HG02884 (cell line): ENCODE results near the gene KIAA0232.
"Not testable (repeated sequence)": the region's sequence is repeated elsewhere in the genome, so short reads cannot be mapped to it uniquely, and the experiment has no call there.

Source experiments
- ATAC-seq: cut with Tn5 transposase; IDR thresholded peaks from one replicate; pipeline ENCODE4 v1.9.1; 2021; ENCODE audit warnings: mild to moderate bottlenecking, moderate library complexity; ENCODE audit not compliant: unreplicated experiment

KIAA0232 gene

DNA sequence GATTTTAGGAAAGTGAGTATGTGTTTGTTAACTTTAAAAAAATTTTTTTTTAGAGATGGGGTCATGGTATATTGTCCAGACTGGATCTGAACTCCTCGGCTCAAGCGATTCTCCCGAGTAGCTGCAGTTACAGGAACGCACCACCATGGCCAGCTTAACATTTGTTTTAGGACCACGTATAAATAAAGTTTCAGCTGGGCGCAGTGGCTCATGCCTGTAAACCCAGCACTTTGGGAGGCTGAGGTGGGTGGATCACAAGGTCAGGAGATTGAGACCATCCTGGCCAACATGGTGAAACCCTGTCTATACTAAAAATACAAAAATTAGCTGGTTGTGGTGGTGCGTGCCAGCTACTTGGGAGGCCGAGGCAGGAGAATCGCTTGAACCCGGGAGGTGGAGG is 129.4 kb downstream of the KIAA0232 start:
- not testable (repeated sequence) for ATAC-seq

DNA sequence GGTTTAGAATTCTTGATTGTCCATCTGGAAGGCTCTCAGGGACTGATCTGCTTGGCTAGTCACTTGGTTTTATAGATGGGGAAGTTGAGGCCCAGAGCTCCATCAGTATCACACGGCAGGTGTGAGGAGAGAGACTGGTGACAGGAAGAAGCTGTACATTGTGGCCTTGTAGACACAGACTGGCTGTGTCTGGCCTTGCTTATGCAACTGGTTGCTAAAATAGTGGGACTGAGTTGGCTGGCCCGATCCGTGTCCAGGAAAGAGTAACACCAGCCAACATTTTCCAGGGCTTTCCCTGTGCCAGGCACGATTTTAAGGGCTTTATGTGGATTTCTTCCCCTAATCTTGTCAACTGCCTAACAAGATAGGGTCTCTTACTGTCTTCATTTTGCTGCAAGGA is 129.9 kb downstream of the KIAA0232 start:
- ATAC-seq: no peak

DNA sequence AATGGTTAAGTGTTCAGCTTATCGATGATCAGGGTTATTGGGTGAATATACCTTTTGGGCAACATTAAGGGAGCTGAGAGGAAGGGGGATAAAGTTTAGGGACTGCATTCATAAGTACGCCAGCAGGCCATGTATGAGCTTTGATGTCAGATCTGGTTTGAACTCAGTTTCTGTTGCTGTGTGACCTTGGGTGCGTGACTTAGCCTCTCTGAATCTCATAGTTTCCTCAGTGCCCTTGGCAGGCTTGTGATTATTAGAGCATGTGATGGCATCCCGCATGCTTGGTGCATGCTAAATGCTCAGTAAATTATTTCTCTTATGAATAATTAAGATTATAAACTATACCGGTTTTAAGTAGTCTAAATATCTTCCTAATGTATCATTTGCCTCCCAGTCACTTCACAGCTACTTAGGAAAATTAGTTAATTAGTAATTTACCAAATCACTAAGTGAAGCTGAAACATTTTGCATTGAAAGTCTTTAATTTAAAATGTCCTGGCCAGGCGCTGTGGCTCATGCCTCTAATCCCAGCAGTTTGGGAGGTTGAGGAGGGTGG is 130.9 kb downstream of the KIAA0232 start:
- ATAC-seq: no peak

DNA sequence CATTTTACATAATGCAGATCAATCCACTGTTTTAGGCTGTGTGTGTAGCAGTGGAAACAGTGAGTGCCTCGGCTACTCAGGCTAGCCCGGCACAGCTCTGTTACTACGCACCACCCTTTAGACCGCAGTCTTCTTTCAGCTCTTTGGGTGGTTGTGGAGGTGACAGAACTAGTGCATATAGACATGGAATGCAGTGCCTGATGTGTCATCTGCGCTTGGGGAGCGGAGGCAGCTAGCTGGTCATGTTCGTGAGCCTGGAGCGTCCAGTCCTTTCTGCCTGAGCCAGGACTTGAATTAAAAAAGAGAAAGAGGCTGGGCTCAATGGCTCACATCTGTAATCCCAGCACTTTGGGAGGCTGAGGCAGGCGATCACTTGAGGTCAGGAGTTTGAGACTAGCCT is 131.9 kb downstream of the KIAA0232 start:
- no peak for ATAC-seq

DNA sequence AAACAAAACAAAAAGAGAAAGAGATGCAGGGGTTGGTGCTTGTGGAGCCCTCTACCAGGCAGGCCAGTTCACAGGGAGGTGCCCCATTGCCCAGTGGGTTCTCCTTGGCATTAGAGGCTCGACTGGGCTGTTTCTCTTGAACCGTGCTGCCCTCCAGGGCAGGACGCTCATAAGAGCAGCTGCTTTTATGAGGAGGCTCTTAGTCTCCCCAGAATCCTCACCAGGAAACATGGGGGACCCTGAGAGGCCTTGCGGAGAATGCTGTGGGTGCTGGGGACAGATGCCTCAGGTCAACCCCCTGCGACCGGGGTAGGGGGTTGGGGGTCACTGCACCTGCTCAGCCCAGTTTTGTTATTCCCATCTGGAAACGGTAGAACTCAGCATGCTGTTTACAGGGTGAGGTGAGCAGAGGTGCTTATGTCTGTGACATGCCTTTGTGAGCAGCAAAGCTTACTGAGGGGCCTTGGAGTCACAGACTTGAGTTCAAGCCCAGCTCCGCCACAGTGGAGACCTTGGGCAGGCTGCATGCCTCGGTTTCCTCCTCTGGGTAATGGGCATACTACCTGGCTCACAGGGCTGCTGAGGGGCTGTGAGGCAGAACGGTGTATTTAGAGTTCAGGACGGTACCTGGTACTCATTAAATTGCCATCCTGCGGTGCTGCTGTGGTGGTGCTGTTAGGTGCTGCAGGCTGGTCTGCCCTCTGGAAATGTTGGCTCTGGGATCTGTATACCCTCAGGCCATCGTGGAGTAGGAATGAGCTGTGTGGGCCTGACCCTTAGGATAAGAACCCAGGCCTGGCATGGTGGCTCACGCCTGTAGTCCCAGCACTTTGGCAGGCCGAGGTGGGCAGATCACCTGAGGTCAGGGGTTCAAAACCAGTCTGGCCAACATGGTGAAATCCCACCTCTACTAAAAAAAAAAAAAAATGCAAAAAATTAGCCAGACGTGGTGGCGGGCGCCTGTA is 132.8 kb downstream of the KIAA0232 start:
- ATAC-seq: no peak

DNA sequence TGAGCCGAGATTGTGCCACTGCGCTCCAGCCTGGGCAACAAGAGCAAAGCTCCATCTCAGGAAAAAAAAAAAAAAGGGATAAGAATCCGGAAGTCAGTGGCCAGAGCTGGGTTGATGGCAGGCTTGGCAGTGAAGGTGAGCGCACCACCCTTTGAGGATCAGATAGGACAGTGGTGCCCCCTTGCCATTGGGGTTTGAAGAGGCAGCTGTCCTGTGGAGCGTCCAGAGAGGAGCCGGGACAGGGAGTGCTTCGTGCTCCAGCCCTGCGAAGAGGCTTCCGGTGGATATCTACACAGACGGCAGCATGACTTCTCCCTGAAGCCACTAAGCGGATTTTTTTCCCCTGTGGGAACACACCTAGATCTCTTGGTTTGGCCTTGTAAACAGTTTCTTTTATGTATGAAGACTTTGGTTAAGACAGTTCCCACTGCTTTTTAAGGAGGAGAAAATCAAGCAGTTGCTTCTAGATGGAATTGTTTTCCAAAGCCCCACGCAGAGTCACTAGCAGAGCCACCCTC is 133.6 kb downstream of the KIAA0232 start:
- ATAC-seq: no peak

DNA sequence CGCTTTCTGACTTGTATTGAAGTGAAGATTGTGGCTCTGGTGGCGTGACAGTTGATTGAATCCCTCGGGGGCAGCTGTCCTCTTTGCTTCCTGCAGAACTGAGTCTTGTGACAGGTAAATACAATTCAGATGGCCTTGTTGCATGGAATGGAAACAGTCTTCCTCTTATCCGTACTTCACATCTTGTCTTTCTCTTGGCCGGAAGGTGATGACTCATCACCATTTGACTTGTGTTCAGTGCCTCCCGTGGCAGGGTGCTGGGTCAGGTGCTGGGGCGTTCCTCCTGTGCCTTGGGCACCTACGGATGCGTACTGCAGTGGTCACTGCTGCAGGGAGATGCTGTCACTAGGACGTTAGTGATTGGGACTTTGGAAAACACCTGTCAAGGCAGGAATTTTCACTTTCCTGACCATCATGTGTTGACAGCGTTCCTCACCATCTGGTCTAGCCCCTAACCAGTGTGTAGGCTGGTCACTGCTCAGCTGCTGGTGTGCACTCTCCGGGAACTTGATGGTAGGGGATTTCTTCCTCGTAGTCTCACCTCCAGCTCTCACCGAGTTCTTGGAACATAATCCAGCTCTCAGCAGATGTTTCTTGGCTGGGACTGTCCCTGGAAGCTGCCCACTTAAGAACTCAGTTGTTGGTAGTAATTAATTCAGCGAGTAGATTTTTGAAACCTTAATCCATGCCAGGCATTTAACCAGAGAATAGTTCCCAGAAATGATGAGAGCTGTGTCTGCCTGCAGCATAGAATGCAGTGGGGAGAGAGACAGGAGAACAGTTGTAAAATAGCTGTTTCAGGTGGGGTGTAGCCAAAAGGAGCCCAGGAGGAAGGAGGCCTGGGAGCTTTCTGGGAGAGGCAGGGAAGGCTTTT is 134.3 kb downstream of the KIAA0232 start:
- no peak for ATAC-seq

DNA sequence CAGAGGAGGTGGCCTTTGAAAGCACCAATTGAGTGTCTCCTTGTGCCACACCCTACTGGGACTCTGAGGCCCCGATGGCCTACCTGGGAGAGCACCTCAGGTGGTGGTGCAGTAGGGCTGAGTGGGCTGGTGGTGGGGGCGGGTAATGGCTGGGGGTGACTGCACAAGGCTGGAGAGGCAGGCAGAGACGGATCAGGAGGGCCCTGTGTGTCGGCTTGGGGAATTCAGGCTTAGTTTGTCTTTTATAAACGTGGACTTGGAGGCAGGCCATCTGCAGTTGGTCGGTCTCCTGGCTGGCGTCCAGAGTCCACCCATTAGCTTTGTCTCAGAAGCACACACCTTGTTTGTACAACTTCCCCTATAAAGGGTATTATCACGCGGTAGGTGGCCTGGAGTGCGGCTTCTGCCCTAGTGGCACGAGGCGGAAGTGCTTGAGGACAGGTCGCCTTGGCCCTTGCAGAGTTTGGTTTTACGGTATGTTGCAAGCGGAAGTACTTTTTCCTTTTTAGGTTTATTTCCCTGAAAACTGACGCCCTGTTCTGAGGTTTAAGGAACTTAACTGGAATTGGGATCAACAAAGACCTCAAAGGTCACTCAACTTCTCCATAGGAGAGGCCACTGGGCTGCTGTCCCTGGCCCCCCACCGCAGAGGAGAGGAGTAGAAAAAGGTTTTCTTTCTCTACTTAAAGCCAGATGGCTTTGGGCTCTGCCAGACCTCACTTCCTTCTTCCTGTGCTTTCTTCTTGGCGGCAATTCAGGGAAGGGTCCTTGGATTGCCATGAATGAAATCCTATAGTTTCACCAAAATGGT is 135.1 kb downstream of the KIAA0232 start:
- ATAC-seq: peak; percentile 93

DNA sequence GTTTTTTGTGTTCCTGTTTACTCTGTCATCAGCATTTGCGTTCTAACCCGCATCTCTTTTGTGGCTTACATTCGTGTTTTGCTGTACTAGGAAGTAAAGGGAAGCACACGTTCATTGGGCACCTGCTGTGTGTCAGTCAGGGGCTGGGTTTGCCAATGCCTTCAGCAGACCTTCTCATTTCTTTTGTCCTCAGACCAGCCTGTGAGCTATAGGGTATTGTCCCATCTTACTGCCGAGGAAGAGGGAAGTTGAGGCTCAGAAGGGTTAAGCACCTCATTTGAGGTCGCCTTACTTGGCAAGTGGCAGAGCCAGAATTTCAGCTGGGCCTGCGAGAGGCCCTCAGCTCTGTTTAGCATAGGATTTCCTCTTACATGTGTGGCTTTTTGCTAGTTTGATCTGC is 135.8 kb downstream of the KIAA0232 start:
- ATAC-seq: no peak

DNA sequence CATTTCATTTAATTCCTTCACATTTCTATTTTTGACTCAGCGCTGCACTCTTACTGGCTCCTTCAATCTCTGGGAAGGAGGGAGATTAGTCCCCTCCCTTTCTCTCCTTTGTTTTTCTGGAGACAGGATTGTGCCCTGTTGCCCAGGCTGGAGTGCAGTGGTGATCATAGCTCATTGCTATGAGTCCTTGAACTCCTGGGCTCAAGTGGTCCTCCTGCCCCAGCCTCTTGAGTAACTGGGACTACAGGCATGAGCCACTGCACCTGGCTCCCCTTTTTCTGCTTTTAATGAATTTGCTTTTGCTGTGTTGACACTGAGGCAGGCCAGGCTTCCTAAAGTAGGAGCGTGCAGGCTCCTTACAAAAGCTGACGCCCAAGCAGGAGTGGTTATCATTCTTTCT is 137.6 kb downstream of the KIAA0232 start:
- ATAC-seq: no peak

DNA sequence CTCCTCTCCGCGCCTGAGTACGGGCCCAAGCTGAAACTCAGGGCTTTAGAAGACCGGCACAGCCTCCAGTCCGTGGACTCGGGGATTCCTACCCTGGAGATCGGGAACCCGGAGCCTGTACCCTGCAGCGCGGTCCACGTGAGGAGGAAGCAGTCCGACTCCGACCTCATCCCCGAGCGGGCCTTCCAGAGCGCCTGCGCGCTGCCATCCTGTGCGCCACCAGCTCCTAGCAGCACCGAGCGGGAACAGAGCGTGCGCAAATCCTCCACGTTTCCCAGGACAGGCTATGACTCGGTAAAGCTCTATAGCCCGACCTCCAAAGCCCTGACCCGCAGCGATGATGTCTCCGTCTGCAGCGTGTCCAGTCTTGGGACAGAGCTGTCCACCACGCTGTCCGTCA is 141.0 kb downstream of the KIAA0232 start:
- no peak for ATAC-seq

DNA sequence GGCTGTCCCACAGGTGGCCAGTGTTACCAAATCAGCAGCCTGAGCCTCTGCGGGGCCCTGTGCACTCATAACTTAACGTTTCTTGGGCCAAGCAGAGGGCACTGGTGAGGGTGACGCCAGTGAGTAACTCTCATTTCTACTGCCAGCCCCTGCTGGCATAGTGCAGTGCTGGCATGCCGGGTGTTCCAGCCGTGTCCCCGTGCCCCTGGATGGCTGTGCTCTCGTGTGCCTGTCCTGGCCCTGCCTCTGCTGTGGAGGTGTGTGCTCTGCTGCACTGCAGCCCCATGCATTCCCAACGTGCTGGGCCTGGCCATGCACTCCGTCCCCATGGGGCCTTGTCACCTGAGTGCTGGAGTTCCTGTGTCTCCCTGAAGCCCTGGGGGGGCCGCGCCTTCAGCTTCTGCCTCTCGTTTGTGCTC is 141.8 kb downstream of the KIAA0232 start:
- no peak for ATAC-seq

DNA sequence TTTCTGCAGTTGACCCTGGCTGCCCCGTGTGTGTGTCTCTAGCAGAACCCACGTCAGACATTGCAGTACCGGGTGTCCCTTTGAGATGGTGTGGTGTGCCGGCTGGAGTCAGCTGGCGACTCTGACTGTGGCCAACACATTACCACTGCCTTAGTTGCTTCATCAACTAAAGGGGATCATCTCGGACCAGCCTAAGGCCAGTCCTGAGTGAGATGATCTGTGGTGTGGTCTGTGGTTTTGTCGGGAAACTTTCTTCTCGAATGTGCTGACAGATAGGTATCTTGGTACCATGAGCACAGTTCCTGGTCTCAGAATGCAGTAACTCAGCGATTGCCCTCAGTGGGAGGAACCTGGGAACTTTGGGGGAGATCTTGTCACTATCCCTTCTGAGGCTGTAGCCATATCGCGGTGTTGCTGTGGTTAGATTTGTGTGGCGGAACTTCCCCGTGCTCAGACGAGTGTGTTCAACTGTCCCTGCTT is 142.9 kb downstream of the KIAA0232 start:
- no peak for ATAC-seq

DNA sequence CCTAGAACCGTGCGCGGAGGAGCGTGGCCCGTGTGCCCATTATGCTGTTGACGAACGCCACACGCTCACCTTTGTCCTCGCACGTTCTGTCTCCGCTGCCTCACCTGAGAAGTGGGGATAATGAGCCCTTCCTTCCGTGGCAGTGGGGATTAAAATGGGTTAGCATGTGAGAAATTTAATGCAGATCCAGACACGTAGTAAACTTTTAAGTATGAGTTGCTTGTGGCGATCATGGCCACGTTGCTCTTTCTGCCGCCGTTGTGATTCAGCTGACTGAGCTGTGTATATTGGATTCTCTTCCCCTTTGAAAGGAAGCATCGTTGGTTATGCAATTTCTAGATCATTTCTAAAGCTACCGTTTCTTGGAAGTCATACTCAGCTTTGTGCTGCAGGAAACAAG is 143.6 kb downstream of the KIAA0232 start:
- ATAC-seq: no peak

DNA sequence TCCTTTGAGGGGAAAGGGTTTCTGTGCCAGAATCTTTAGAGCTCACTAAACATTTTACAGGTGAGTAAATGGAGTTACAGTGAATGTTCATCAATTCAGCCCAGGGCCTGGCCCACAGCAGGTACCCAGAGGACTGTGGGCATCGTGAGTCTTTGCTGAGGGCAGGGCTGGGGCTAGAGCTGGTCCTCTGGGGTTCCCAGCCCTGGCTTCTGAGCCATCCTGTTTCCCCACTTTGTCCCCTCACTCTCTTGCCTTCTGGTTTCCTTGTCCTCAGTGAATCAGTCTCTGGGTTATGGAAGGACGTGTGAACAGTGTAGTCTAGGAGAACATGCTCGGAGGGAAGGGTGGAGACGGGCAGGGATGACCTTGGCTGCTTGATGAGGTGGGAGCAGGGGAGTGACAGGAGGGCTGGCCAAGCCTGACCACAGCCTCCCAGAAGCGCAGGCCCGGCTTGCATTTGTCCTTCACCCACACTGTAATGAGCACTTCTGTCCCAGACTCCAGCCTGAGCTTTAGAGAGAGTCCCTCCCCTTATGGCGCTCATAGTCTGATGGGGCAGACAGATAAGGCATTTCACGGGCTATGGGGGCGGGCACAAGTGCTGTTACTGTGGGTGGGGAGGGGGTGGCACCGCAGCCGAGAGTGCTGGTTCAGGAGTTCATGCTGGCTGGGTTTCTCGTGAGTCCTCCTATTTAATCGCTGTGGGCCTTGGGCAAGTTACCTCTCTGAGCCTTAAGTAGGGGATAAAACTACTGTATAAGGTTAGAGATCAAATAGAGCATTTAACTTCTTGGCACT is 144.4 kb downstream of the KIAA0232 start:
- no peak for ATAC-seq

DNA sequence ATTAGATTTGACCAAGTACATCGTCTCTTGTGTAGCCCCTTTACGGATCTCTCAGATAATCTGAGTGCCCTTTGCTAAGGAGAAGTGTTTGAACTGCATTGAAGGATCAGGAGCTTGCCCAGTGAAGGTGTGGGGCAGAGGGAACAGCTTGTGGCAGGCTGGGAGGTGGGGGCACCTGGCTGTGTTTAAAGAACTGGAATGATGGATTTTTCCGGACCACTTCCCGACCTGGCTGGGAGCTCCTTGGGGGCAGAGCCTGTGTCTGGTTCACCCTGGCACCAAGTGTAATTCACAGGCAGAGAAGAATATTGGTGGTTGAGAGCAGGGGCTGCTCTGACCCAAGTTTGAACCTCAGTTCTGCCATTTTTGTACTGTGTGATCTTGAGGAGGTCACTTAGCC is 145.6 kb downstream of the KIAA0232 start:
- ATAC-seq: no peak

DNA sequence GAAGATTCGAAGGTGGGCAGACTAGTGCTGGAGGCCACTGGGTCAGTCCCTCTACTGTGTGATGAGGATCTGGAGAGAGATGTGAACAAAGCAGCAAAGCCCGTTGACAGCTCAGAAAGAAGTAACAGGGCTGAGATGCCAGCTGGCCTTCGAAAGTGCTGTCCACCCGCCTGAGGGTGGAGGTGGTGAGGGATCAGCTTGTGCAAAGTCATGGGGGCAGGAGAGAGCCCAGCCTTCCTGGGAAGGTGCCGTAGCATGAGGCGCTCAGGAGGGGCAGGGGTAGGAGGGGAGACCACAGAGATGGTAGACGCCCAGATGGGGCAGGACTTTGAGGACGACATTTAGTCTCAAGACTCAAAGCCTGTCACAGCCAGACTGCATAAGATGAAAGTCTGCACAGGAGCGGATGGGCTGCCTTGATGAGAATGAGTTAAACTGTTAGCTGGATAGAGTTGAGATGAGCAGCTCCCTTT is 146.8 kb downstream of the KIAA0232 start:
- ATAC-seq: no peak

DNA sequence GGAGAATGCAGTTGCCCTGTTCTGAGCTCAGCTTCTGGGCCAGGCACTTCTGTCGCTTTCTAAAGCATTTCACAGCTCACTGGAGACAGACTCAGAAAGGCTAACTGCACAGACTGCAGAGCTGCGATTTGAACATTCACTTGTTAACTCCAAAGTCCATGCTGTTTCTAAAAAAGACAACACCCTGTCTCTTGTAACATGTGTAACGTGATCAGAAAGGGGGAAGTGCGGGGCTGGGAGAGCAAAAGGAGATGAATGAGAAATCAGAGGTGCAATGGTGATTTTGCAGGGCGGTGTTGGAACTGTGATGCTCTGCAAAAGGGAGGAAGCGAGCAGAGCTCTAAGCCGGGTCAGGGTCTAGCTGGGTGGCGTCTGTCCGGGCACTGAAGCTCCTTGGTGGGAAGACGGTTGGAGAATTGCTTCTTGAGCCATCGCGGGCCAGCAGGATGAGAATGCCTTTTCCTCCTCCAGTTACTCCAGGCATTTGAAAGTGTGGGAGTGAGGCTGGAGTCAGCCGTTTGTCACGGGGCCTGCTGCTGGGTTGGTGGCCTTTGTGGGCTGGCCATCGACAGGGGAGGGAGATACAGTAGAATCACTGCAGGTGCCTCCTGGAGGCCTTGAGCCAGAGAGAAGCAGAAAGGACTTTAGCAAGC is 147.4 kb downstream of the KIAA0232 start:
- no peak for ATAC-seq

DNA sequence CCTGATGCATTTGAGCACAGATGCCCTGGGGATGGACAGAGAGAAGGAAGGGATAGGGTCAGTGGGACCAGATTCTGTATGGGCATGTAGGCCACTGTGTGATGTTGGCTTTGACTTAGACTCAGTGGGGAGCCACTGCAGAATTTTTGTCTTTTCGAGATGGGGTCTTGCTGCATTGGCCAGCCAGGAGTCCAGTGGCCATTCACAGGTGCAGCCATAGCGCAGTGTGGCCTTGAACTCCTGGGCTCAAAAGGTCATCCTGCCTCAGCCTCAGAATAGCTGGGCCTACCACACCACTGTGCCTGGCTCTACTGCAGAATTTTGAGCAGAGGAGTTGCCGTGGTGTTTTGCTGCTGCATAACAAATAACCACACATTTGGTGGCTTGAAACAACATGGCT is 149.9 kb downstream of the KIAA0232 start:
- ATAC-seq: no peak
